ENCODE results near the gene ACTG1. TPM values are rescaled to one million over a fixed set of nuclear protein-coding genes. Genes with fewer than 3 reads are reported as not detected.

The ACTG1 gene
- total and polyA plus RNA-seq, 2 of the 13 experiments (the other 11 are each of a cell fraction or from before 2014, with no cell fraction given): 973 to 1,138 TPM

- TF ChIP-seq, protein P1, sequence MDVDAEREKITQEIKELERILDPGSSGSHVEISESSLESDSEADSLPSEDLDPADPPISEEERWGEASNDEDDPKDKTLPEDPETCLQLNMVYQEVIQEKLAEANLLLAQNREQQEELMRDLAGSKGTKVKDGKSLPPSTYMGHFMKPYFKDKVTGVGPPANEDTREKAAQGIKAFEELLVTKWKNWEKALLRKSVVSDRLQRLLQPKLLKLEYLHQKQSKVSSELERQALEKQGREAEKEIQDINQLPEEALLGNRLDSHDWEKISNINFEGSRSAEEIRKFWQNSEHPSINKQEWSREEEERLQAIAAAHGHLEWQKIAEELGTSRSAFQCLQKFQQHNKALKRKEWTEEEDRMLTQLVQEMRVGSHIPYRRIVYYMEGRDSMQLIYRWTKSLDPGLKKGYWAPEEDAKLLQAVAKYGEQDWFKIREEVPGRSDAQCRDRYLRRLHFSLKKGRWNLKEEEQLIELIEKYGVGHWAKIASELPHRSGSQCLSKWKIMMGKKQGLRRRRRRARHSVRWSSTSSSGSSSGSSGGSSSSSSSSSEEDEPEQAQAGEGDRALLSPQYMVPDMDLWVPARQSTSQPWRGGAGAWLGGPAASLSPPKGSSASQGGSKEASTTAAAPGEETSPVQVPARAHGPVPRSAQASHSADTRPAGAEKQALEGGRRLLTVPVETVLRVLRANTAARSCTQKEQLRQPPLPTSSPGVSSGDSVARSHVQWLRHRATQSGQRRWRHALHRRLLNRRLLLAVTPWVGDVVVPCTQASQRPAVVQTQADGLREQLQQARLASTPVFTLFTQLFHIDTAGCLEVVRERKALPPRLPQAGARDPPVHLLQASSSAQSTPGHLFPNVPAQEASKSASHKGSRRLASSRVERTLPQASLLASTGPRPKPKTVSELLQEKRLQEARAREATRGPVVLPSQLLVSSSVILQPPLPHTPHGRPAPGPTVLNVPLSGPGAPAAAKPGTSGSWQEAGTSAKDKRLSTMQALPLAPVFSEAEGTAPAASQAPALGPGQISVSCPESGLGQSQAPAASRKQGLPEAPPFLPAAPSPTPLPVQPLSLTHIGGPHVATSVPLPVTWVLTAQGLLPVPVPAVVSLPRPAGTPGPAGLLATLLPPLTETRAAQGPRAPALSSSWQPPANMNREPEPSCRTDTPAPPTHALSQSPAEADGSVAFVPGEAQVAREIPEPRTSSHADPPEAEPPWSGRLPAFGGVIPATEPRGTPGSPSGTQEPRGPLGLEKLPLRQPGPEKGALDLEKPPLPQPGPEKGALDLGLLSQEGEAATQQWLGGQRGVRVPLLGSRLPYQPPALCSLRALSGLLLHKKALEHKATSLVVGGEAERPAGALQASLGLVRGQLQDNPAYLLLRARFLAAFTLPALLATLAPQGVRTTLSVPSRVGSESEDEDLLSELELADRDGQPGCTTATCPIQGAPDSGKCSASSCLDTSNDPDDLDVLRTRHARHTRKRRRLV (CRISPR knock-in tag; IDR thresholded peaks at IDR 0.05): no peak
- no peak for TF ChIP-seq ATM (IDR thresholded peaks at IDR 0.05; ENCODE audit: borderline replicate concordance)
- TF ChIP-seq ZSCAN21 (CRISPR knock-in tag; IDR thresholded peaks at IDR 0.05; ENCODE audit: borderline replicate concordance): no peak
- TF ChIP-seq, protein P2, sequence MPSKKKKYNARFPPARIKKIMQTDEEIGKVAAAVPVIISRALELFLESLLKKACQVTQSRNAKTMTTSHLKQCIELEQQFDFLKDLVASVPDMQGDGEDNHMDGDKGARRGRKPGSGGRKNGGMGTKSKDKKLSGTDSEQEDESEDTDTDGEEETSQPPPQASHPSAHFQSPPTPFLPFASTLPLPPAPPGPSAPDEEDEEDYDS (CRISPR knock-in tag; IDR thresholded peaks at IDR 0.05): no peak; the same call in 1 of the 2 replicates
- TF ChIP-seq, protein P3, sequence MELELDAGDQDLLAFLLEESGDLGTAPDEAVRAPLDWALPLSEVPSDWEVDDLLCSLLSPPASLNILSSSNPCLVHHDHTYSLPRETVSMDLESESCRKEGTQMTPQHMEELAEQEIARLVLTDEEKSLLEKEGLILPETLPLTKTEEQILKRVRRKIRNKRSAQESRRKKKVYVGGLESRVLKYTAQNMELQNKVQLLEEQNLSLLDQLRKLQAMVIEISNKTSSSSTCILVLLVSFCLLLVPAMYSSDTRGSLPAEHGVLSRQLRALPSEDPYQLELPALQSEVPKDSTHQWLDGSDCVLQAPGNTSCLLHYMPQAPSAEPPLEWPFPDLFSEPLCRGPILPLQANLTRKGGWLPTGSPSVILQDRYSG (CRISPR knock-in tag; IDR thresholded peaks at IDR 0.05): no peak
- TF ChIP-seq ARNTL (CRISPR knock-in tag; IDR thresholded peaks at IDR 0.05): peak; percentile 85; the same call in 1 of the 2 replicates
- no peak for TF ChIP-seq JARID2 (CRISPR knock-in tag; IDR thresholded peaks at IDR 0.05; ENCODE audit: insufficient replicate concordance)
- TF ChIP-seq ZNF605 (CRISPR knock-in tag; IDR thresholded peaks at IDR 0.05): no peak
- TF ChIP-seq ZNF407 (CRISPR knock-in tag; IDR thresholded peaks at IDR 0.05; ENCODE audit: not compliant biosample characterization): no peak
- TF ChIP-seq ZNF703 (CRISPR knock-in tag; IDR thresholded peaks at IDR 0.05; ENCODE audit: borderline replicate concordance): no peak
- 0 out of 2 replicates have a peak, but pooled peaks have one; percentile 55 for TF ChIP-seq ZNF552 (CRISPR knock-in tag; IDR thresholded peaks at IDR 0.05; ENCODE audit: borderline replicate concordance)
- TF ChIP-seq KMT2B (CRISPR knock-in tag; IDR thresholded peaks at IDR 0.05): no peak
- no peak for TF ChIP-seq RBM22 (optimal IDR thresholded peaks at IDR 0.05; ENCODE audit: low read length)
- TF ChIP-seq ZNF33A (CRISPR knock-in tag; IDR thresholded peaks at IDR 0.05; ENCODE audit: borderline replicate concordance): no peak
Measured at GRCh38 chr17:81519284-81520020, 6.9 kb upstream of the ACTG1 start (continued).
